K562 (cell line): ENCODE results near the gene EYA2. TPM values are rescaled to one million over a fixed set of nuclear protein-coding genes. Genes with fewer than 3 reads are reported as not detected.

ENCODE experiments used
- ATAC-seq: fragments of 200-7000 bp; cut with Tn5 transposase; 3 replicates; pipeline ENCODE4 v1.9.1; 2020; ENCODE audit warnings: moderate library complexity
- BruUV-seq: library from RNA; stranded (reverse); fragments of 400-500 nt; replicated peaks from 2 replicates; lab custom pipeline; 2021; lab: Mats Ljungman, UMichigan
- CTCF ChIA-PET: fragments of 300-600 bp; formaldehyde crosslinking; extraction: SDS; loops from one replicate; lab custom pipeline; 2021; ENCODE audit warnings: low intra/inter-chr PET ratio; lab: Yijun Ruan, JAX
- POLR2A ChIA-PET: fragments of 300-600, 350-650 bp; sonication (Branson Sonifier 250); formaldehyde crosslinking; extraction: SDS; loops from one replicate; lab custom pipeline; 2021; ENCODE audit warnings: antibody characterized with exemption, inconsistent platforms; lab: Yijun Ruan, JAX
- DNase-seq, 4 experiments: peaks; one replicate each; pipeline versions ENCODE4 v3.0.0 to v3.0.0-alpha.2; 2011 to 2018; ENCODE audit warnings: low spot score in 3 of 4, mixed read lengths in 3 of 4; ENCODE audit errors: extremely low read depth in 1 of 4
- FAIRE-seq: peaks from 2 replicates; lab custom pipeline; 2011; peaks lifted over from hg19 to GRCh38; lab: Jason Lieb, UNC
- H2AFZ ChIP-seq: 2 replicates; pipeline ENCODE4 v1.6.0; 2011; ENCODE audit warnings: low read depth, low read length, control low read depth, inconsistent platforms
- H3K27ac ChIP-seq: fragments of 200-600 bp; 3 replicates; pipeline ENCODE4 v1.8.0; 2011; ENCODE audit warnings: low read depth, mild to moderate bottlenecking, control low read depth, inconsistent platforms, low read length, moderate library complexity, mixed read lengths; ENCODE audit errors: extremely low read depth
- H3K27me3 ChIP-seq, 2 experiments: fragments of 300-600 bp in 1 of 2; 2 replicates in 1 of 2; 3 replicates in 1 of 2; pipeline versions ENCODE4 v1.6.0 to v1.8.0; 2011; ENCODE audit warnings: inconsistent platforms in 2 of 2, low read length in 2 of 2, mild to moderate bottlenecking in 1 of 2, mixed read lengths in 1 of 2, moderate library complexity in 1 of 2; ENCODE audit not compliant: control insufficient read depth in 2 of 2, insufficient read depth in 2 of 2
- H3K36me3 ChIP-seq: fragments of 300-600 bp; 3 replicates; pipeline ENCODE4 v1.8.0; 2011; ENCODE audit warnings: mild to moderate bottlenecking, low read length, inconsistent platforms; ENCODE audit not compliant: control insufficient read depth, insufficient read depth
- H3K4me1 ChIP-seq, 2 experiments: fragments of 200-600 bp in 1 of 2; replicated peaks in 1 of 2; 2 replicates in 1 of 2; 3 replicates in 1 of 2; pipeline versions ENCODE4 v1.5.1 to v1.8.0; 2011; ENCODE audit warnings: inconsistent platforms in 2 of 2, low read length in 2 of 2, mild to moderate bottlenecking in 1 of 2, mixed read lengths in 1 of 2, moderate library complexity in 1 of 2; ENCODE audit not compliant: control insufficient read depth in 2 of 2, insufficient read depth in 2 of 2
- H3K4me2 ChIP-seq: 2 replicates; pipeline ENCODE4 v1.6.1; 2011; ENCODE audit warnings: low read length, control low read depth, inconsistent platforms, mixed read lengths; ENCODE audit not compliant: insufficient read depth
- H3K4me3 ChIP-seq: fragments of 200-600 bp; sonication (generic), shearing (Covaris generic); 2 replicates; pipeline ENCODE4 v1.5.1; 2016; ENCODE audit warnings: control low read depth, inconsistent platforms
- H3K79me2 ChIP-seq: fragments of 200-600 bp; 3 replicates; pipeline ENCODE4 v1.8.0; 2011; ENCODE audit warnings: low read length, inconsistent platforms; ENCODE audit not compliant: control insufficient read depth, insufficient read depth
- H3K9ac ChIP-seq, 2 experiments: 2 replicates each; pipeline versions ENCODE4 v1.6.0 to v1.6.1; 2011; ENCODE audit warnings: low read depth in 2 of 2, low read length in 2 of 2, control low read depth in 1 of 2, inconsistent platforms in 1 of 2, mild to moderate bottlenecking in 1 of 2, mixed read lengths in 1 of 2; ENCODE audit not compliant: insufficient read depth in 1 of 2
- H3K9me1 ChIP-seq: one replicate; pipeline ENCODE4 v1.6.0; 2011; ENCODE audit warnings: inconsistent platforms, mild to moderate bottlenecking, low read length, moderate library complexity; ENCODE audit not compliant: control insufficient read depth, insufficient read depth
- H3K9me3 ChIP-seq: replicated peaks from 2 replicates; pipeline ENCODE4 v1.5.1; 2011; ENCODE audit warnings: low read depth, low read length, inconsistent platforms; ENCODE audit not compliant: control insufficient read depth, insufficient read depth
- H4K20me1 ChIP-seq: replicated peaks from 2 replicates; pipeline ENCODE4 v1.6.1; 2011; ENCODE audit warnings: low read length, inconsistent platforms, mixed read lengths; ENCODE audit not compliant: control insufficient read depth, insufficient read depth
- CHD1 ChIP-seq: fragments of 200-600 bp; sonication (generic); IDR thresholded peaks from one replicate; pipeline ENCODE4 v1.6.1; 2012; ENCODE audit warnings: mild to moderate bottlenecking, moderate library complexity, low read length, inconsistent platforms
- CHD2 ChIP-seq: IDR thresholded peaks from 2 replicates; pipeline ENCODE4 v1.6.1; 2011; ENCODE audit warnings: low read depth, low read length
- CREM ChIP-seq: IDR thresholded peaks from 2 replicates; pipeline ENCODE4 v1.6.1; 2014; ENCODE audit warnings: antibody characterized with exemption, low read depth
- HMG20B ChIP-seq: fragments of 250-450 bp; sonication (Bioruptor Pico); IDR thresholded peaks from 2 replicates; pipeline ENCODE4 v1.5.0; 2021; ENCODE audit warnings: mild to moderate bottlenecking
- ILF3 ChIP-seq: fragments of 450-650 bp; IDR thresholded peaks from 2 replicates; pipeline ENCODE4 v1.6.1; 2018; ENCODE audit warnings: antibody characterized with exemption, mild to moderate bottlenecking, moderate library complexity, borderline replicate concordance
- PHB2 ChIP-seq: fragments of 450-650 bp; IDR thresholded peaks from 2 replicates; pipeline ENCODE4 v1.6.1; 2017; ENCODE audit warnings: low read depth
- ZFP36 ChIP-seq: fragments of 150-350 bp; IDR thresholded peaks from 2 replicates; pipeline ENCODE4 v1.6.1; 2018; ENCODE audit warnings: low read length, low read depth; ENCODE audit not compliant: partially characterized antibody
- ZFX ChIP-seq: sonication (generic); formaldehyde crosslinking; IDR thresholded peaks from 2 replicates; pipeline ENCODE4 v1.8.0; 2022; ENCODE audit warnings: mild to moderate bottlenecking, missing genetic modification reagents, moderate library complexity
- ZNF668 ChIP-seq: fragments of 250-450 bp; sonication (Bioruptor Pico); IDR thresholded peaks from 2 replicates; pipeline ENCODE4 v1.8.0; 2022; ENCODE audit warnings: mild to moderate bottlenecking, inconsistent platforms
- WGBS: fragments of 100-300 bp; shearing (Covaris generic); methylation state at CpG from one replicate; pipeline ENCODE4 v1.1.6; 2016; ENCODE audit warnings: low coverage, mixed read lengths; ENCODE audit not compliant: insufficient coverage; ENCODE audit errors: missing lambda C conversion rate; 5-methylcytosine and 5-hydroxymethylcytosine counted together
- in situ Hi-C: fragments of 300-500 bp; cut with MboI; formaldehyde crosslinking; loops from 4 replicates; pipeline ENCODE4 v1.15.0; 2018; ENCODE audit warnings: inconsistent platforms, mixed read lengths
- intact Hi-C: fragments of 100-400 bp; cut with micrococcal nuclease; formaldehyde crosslinking; loops from 2 replicates; pipeline ENCODE4 v1.14.2; 2022
- polyA plus RNA-seq, 8 experiments: library from polyadenylated mRNA; depleted of rRNA in 4 of 8; stranded (reverse) in 5 of 8; unstranded in 3 of 8; fragments of >200 nt; fragmentation: Nextera tagmentation in 2 of 8; fragmentation: Illumina TruSeq in 1 of 8; extraction: Ambion mirVana in 2 of 8; extraction: Trizol in 1 of 8; gene quantifications; 2 replicates each; pipeline versions ENCODE4 v1.2.1 to v1.2.3, GENCODE V29; 2011 to 2014; ENCODE audit warnings: inconsistent platforms in 1 of 8, missing spikeins in 1 of 8
- total RNA-seq, 7 experiments: library from RNA; depleted of rRNA in 6 of 7; stranded (reverse); fragments of >200 nt in 6 of 7; fragmentation: Illumina TruSeq in 2 of 7; extraction: Trizol in 2 of 7; gene quantifications; 2 replicates each; pipeline versions ENCODE4 v1.2.1 to v1.2.3, GENCODE V29; 2011 to 2021; ENCODE audit warnings: low replicate concordance in 1 of 7

Gene EYA2
- total and polyA plus RNA-seq, 9 of the 15 experiments (the other 6 are each of a cell fraction or from before 2014, with no cell fraction given): 0.03 TPM; not detected in 8

DNA sequence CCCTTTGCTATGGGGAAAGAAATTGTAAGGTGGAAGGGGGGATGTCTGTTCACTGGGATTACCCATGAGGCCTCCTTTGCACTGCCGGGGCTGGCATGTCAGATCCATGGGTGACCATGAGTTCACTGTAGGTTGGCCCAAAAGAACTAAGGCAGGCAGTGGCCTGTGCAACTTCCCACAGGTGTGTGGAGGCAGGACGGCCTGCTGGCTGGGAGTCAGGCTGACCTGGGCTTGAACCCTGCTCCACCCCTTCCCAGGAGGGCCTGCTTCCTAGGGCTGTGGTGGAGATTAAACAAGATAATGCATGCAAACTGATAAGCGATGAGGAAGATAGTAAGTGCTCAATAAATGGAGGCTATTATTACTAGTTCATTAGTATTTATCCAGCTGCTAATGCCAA, 163.0 kb downstream of the EYA2 start:
- Histone ChIP-seq H2AFZ (no peak overlapping the region), H3K9me1 (no peaks in the 10 kb centered on the region), H3K36me3 (no peaks in the 10 kb centered on the region), H3K27me3 (peaks cover 2 to 32% of the 10 kb centered on the region in 2 experiments; a peak in 2 of 5 replicates), H3K9ac (no peak overlapping the region), H3K79me2 (no peaks in the 10 kb centered on the region), H3K9me3 (no peaks in the 10 kb centered on the region), H3K4me2 (no peak overlapping the region), H3K4me3 (no peak overlapping the region), H3K27ac (no peak overlapping the region), H3K4me1 (no peaks in the 10 kb centered on the region; a peak in 1 of 5 replicates), H4K20me1 (no peaks in the 10 kb centered on the region)
- intact Hi-C loops (no loop called here), in situ Hi-C loops (no loop called here)
- ChIA-PET CTCF (no interaction called here), POLR2A (interaction anchor here (0.8 kb wide), 1 partner anchor 183 kb away, joined by 3 read pairs; no protein-coding TSS in a partner anchor)
- no peak for TF ChIP-seq PHB2
- TF ChIP-seq ZFP36: no peak
- no peak for TF ChIP-seq ZNF668 (CRISPR knock-in tag)
- TF ChIP-seq CREM: no peak
- no peak for TF ChIP-seq CHD1
- no peak for TF ChIP-seq HMG20B (CRISPR knock-in tag)
- TF ChIP-seq ZFX (CRISPR knock-in tag): no peak
- TF ChIP-seq ILF3: no peak
- no peak for TF ChIP-seq CHD2
- ATAC-seq (no peak), DNase-seq (no peak), FAIRE-seq (no peak)
- BruUV-seq: no TSS peak
- WGBS: 4% methylated on average over 3 of the region's 3 CpGs
